HG03342 (cell line): ENCODE results near the gene DBET.
"Not testable (repeated sequence)": the region's sequence is repeated elsewhere in the genome, so short reads cannot be mapped to it uniquely, and the experiment has no call there.

ENCODE experiments used
- ATAC-seq: cut with Tn5 transposase; IDR thresholded peaks from one replicate; pipeline ENCODE4 v1.9.1; 2021; ENCODE audit warnings: mild to moderate bottlenecking, moderate library complexity; ENCODE audit not compliant: unreplicated experiment

The DBET gene

DNA sequence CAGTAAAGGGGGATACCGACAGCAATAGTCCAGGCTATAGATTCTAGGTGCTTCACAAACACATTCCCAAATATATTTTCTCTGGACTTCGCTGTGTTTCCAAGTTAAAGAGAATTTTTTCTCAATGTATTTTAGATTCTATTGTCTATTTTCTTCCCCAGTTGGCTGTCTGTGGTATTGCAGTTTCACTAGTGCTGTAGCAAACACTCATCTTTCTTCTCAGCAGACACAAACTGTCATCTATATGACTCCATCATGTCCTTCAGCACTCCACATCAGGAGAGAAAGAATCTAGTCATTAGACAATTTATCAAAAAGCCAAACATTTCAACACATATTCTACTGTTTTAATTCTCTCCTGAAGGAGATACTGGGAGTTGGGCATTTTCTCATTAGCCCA is at the start of gene DBET:
DBET (plus strand) TSS at position 161 of the 400 bp plus-strand sequence.
- not testable (repeated sequence) for ATAC-seq

DNA sequence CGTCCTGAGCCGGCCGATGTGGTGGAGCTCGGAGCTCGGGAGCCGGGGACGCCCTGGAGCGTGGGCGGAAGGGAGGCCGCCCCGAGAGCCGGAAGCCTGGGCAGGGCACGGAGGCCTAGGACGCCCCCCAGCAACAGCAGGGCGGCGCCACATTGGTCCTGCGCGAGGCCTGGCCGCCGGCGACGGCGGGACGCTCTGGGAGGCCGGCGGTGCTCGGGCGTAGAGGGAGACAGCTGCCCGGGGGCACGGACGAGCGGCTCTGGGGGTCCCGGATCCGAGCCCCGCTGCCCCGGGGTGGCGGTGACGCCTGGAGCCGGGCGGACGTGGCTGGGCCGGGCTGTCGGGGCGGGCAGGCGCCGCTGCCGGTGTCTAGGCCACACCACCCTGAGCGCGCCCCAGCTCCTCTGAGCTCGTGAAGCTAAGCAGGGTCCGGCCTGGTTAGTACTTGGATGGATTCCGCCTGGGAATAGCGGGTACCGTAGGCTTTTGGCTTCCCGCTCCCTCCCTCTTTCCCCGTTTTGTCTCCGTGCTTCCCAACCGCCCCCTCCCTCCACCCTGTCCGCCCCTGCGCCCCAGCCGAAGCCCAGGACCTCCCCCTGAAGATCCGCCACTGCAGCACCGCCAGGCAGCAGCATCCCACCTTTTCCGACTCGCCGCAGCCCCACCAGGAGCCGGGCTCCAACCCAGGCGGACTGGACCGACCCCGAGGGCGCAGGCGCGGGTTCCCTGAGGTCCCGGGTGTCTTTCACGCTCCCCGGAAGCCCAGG is 49.3 kb upstream of the DBET start:
- ATAC-seq = no peak

- ATAC-seq = no peak
Measured at GRCh38 chr4:190015538-190016368, 48.5 kb upstream of the DBET start.

DNA sequence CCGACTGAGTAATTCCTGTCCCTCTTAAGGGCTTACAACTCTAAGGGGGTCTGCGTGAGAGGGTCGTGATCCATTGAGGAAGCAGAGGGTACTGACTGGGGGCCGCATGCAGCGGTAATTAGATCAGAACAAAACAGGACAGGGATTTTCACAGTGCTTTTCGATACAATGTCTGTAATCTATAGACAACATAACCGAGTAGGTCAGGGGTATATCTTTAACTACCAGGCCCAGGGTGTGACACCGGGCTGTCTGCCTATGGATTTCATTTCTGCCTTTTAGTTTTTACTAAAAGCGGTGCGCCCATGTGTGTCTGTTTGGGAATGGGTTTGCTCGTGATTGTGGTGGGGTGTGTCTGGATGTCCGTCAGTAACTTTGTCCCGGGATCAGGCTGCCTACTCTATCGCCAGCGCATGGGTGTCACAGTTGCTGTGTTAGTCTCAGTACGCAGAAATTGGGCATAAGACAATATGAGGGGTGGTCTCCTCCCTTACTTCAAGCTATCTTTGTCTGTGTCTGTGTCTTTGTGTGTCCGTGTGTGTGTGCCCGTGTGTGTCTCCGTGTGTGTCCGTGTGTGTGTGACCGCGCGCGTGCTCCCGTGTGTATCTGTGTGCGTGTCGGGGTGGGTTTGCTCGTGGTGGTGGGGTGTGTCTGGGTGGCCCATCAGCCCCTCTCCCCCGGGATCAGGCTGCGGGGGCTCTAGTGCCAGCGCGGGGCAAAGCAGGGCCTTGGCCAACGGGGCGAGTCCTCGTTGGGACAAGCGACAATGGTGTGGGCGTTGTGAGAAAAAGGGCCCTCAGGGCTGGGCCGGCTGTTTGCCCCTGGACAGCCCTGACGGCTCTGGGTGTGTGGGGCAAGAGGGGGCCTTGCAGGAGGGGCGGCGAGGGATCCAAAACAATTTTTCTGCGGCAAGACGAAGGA is 47.7 kb upstream of the DBET start:
- ATAC-seq = no peak

- ATAC-seq = no peak
Measured at GRCh38 chr4:190017357-190018200, 46.7 kb upstream of the DBET start.

- ATAC-seq = no peak
Measured at GRCh38 chr4:190018201-190018920, 45.9 kb upstream of the DBET start.

DNA sequence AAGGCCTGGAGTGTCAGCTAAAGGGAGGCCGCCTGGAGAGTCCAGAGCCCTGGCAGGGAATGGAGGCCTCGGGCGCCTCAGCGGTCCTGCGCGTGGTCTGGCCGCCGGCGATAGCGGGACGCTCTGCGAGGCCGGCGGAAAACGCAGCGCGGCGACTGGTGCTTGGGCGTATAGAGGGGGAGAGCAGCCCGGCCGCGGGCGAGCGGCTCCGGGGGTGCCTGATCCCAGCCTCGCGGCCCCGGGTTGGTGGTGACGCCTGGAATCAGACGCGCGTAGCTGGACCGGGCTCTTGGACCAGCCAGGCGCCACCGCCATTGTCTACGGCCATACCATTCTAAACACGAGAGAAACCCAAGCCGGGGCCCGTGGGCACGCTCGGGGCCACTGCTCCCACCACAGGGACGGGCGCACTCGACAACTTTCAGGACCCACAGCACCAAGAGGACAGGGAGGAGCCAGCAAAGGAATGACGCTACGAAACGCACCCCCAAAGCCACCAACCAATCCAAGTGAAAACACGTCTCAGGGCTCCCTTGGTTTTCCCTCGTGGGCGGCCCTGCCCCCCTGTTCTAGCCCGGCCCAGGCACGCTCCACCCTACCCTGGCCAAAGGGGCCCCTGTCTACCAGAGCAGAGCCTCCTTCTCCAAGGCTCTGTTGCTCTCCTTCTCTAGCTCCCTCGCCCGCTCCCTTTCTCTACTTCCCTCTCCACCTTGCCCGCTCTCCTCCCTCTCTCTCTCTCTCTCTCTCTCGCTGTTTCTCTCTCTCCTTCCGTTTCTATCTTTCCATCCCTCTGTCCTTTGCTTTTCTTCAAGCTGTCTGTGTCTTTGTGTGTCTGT is 45.1 kb upstream of the DBET start:
- ATAC-seq = no peak

DNA sequence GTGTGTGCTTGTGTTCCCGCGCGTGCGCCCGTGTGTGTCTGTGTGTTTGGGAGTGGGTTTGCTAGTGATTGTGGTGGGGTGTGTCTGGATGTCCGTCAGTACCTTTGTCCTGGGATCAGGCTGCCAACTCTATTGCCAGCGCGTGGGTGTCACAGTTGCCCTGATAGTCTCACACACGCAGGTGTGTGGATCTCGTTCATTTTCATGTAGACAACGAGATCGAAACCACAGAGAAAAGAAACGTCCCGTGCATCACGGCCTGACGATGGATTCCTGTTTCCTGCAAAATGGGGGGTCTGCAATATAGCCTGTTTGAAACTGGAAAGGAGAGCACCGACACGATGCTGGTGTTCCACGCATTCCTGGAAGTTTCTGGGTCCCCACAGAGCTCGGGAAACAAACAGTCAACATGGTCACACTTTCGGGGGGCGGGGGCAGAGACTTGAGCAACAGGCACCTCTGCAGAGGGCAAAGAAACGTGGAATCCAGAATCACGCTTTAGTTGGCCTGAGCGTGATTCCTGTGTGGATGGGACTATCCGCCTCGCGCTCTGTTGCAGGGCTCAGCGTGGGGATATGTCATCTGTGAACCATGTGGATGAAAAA is 44.3 kb upstream of the DBET start:
- not testable (repeated sequence) for ATAC-seq

DNA sequence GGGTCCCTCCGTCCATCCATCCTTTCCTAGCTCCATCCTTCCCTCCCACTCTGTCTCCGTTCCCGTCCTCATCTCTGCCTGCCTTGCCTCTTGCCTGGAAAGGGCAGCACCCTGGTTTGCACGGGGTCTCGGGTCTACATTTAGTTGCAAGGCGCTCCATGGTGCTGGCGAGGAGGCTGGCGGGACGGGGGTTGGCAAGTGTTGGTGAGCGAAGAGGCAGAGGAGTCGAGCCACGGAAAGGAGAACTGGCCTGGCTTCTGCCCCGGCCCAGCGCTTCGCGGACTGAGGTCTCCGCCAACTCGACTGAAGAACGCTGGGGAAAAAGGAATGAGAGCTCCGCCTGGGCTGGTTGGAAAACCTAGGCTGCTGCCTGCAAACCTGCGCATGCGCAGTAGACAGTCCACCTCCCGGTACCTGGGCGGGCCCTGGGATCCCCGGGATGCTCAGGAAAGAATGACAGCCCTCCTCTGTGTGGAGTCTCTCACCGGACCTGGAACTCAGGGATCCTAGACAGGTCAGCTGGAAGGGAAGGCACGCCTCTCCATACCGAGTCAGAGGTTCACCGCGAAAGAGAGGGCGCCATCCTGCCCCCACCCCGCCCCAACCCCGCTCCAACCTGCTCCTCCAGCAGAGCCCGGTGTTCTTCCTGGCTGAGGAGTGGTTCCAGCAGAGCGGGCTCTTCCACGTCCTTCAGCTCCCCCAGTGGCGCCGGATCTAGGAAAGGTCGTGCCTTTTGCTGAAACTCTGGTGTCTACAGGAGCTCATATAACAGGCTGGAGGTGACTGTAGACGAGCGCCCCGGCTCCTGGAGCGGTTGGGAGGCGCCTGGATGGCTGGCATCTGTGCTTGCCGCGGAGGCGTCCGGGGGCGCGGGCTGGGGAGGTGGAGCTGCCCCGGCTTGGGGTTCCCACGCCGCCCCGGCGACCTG is 43.2 kb upstream of the DBET start:
- ATAC-seq = no peak

DNA sequence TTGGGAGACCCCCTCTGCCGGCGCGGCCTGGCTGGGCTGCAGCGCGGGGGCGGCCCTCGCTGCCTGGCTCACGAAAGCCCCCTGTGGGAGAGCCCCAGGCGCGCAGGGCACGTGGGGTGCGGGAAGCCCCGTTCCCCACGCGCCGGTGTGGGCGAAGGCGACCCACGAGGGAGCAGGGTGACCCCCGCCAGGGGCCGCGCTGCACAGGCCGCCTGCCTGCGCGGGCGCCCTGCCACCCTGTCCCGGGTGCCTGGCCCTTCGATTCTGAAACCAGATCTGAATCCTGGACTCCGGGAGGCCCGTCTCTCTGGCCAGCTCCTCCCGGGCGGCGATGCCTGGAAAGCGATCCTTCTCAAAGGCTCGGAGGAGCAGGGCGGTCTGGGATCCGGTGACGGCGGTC is 42.3 kb upstream of the DBET start:
- ATAC-seq = not testable (repeated sequence)

DNA sequence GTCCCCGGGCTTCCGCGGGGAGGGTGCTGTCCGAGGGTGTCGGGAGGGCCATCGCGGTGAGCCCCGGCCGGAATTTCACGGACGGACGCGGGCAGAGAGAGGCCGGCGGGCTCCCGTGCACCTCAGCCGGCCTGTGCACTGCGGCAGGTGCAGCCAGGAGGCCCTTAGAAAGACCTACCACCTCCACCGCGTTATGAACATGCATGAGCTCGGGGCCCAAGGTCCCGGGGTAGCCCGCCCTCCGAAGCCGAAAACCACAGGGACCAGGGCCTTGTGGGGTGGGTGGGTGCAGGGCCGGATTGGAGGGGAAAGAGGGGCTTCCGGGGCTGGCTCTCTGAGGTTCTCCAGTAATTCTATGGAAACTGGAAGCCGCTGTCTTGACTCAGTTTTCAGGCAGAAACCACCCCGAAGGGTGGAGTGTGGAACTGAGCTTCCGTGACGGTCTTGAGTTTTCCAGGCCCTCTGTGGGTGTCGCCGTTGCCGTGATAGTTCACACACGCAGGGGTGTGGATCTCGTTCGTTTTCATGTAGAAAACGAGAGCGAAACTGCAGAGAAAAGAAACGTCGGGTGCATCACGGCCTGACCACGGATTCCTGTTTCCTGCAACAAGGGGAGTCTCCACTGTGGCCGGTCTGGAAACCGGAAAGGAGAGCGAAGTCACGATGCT is 41.6 kb upstream of the DBET start:
- not testable (repeated sequence) for ATAC-seq

DNA sequence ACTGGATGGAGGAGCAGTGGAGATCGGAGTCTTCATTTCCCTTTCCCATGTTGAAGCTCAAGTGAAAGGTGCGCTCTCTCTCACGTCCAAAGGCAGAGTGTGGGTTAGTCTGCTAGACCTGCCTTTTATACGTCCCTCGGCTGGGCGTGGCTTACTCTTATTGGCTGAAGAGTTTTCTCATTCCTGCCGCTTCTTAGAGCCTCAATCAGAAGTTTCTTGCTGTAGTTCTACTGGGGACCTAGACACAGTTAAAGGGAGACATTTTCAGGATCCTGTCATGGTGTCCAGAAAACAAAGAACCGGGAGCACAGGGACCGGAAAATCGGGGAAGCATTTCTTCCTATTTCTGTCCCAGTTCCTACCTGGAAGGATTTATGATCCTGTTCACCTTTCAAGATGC is 37.1 kb upstream of the DBET start, which contains the start of gene FRG2:
FRG2 (minus strand) TSS at position 101 of the 400 bp plus-strand sequence; CDS start at position 49, 52 bp downstream.
- ATAC-seq = not testable (repeated sequence)

DNA sequence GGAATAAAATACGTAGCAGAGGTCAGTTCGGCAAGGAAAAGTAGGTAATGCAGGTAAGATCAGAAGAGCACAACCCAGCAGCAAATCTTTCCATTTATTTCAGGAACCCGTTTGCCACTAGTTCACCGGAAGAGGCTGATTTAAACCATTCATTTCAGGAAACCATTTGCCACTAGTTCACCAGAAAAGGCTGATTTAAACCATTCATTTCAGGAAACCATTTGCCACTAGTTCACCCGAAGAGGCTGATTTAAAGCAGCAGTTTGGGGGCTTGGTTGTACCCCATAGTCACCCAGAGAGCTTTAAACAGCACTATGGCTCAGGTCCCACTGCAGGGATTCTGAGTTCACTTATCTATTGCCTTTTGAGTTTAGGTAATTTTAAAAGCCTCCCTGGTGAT is 33.0 kb upstream of the DBET start:
- ATAC-seq = not testable (repeated sequence)

GRCh38 chr4:190037704-190038388 is 26.5 kb upstream of the DBET start:
- ATAC-seq = not testable (repeated sequence)

DNA sequence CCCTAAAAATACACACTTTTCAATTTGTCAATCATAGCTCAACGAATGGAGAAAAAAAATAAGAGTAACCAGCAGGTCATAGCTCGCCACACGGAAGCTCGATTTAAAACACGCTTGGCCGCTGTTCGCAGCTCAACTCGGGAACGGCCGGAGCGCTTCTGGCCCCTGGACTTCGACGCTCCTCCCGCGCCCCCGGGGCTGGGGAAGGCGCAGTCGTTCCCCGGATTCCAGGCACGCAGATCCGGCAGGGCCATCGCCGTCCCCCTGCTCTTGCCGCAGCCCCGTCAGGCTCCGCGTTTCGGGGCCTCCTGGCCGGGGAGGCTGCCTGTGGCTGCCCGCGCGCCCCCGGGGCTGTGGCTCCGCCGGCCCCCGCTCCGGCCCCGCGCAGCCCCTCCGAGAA is 23.4 kb upstream of the DBET start:
- not testable (repeated sequence) for ATAC-seq

DNA sequence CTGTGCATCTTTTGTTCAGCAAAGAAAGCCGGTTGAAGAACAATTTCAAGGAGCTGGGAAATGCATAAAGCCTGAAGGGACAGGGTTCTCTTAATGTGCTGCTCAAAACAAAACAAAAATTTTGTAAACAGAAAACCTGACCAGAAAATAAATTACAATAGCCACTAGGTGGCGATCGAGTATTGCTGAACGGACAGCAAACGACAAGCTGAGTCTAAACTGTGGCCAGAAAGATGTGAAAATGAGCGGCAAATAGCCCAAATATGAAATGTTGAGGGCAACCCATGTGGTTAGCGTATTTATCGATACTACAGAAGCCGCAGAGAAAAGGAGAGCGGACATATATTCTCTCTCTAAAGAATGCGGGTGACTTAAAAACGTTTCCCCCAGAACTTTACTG is 16.7 kb upstream of the DBET start:
- ATAC-seq = not testable (repeated sequence)
